Measurements from ENCODE around the gene ALDH1B1.
A peak's percentile ranks its signal among the peaks of the same experiment; 100 is the strongest.

The ALDH1B1 gene

DNA sequence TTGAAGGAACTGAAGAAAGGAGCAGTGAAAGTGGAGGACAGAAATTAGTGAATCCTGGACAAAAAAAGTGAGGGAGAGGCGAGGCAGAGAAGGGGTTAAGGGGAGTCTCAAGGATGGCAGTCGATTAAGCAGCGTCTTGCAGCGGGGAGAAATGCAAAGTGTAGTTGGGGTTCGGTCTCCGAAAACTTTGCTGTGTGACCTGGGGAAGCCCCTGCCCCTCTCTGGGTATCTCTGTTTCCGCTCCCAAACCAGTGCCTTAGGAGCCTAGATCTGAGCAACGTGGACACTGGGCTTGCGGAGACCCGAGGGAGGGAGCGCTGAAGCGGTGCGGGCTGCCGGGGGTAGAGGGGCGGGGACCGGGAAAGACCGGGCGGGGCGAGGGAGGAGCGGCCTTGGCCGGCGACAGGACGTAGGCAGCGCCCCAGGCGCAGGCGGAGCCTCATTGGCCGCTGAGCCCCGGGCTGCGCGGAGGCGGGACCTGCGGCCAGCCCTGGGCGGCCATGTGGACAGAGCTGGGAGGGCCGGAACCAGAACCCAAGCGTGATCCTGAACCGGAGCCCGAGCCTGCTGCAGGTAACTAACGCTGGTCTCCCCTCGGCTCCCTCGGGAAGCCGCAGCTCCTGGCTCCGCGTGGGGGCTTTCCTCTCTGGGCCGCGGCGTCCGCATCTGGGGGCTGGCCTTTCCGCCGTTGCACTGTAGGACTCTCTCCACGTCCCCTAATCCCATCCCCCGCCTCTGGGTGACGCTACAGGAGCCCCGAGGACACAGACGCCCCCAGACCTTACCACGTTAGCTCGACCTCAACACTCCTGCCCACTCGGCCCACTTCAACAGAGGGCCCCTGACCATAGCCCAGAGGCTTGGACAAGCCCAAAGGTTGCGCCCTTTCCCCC, at the start of gene ALDH1B1:
TSS of gene ALDH1B1 (plus strand) at position 468 of the 893 bp plus-strand sequence. CDS start 3,047 bp downstream, outside the sequence.
- peak; percentile 88 for FAIRE-seq
- DNase-seq (ENCODE audit: insufficient read length, low spot score), result peak; percentile 96

- FAIRE-seq, result no peak
Observed at GRCh38 chr9:38343037-38343436, 49.5 kb upstream of the ALDH1B1 start.

GRCh38 chr9:38343552-38343951, 49.0 kb upstream of the ALDH1B1 start:
- no peak for DNase-seq (ENCODE audit: insufficient read length, low spot score)
- no peak for FAIRE-seq

More at GRCh38 chr9:38343037-38343436, 49.5 kb upstream of the ALDH1B1 start:
- DNase-seq (ENCODE audit: insufficient read length, low spot score), result no peak

- FAIRE-seq, result no peak
- DNase-seq (ENCODE audit: insufficient read length, low spot score), result no peak
Observed at GRCh38 chr9:38344566-38345324, 47.8 kb upstream of the ALDH1B1 start.

- FAIRE-seq, result no peak
- DNase-seq (ENCODE audit: insufficient read length, low spot score), result no peak
Observed at GRCh38 chr9:38345851-38346755, 46.4 kb upstream of the ALDH1B1 start.

GRCh38 chr9:38346811-38347210, 45.7 kb upstream of the ALDH1B1 start:
- DNase-seq (ENCODE audit: insufficient read length, low spot score), result no peak
- no peak for FAIRE-seq

- FAIRE-seq (no peak), DNase-seq (ENCODE audit: insufficient read length, low spot score) (no peak)
Observed at GRCh38 chr9:38347271-38347671, 45.2 kb upstream of the ALDH1B1 start.

DNA sequence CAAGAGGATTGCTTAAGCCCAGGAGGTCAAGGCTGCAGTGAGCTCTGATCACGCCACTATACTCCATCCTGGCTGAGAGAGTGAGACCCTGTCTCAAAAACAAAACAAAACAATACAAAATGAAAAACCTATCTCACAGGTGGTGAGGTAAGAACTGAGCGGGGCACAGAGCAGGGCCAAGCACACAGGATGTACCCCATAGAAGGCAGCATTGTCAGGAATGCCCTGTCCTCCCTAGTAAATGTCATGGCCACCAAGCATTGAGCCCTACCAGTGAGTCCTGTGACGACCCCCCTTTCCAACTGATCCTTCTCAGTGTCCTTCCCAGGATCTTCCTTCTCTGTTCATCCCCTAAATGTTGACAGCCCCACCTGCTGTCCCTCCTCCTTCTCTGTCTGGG, 44.6 kb upstream of the ALDH1B1 start:
- FAIRE-seq (no peak), DNase-seq (ENCODE audit: insufficient read length, low spot score) (no peak)

GRCh38 chr9:38350529-38350928, 42.0 kb upstream of the ALDH1B1 start:
- no peak for DNase-seq (ENCODE audit: insufficient read length, low spot score)
- no peak for FAIRE-seq

DNA sequence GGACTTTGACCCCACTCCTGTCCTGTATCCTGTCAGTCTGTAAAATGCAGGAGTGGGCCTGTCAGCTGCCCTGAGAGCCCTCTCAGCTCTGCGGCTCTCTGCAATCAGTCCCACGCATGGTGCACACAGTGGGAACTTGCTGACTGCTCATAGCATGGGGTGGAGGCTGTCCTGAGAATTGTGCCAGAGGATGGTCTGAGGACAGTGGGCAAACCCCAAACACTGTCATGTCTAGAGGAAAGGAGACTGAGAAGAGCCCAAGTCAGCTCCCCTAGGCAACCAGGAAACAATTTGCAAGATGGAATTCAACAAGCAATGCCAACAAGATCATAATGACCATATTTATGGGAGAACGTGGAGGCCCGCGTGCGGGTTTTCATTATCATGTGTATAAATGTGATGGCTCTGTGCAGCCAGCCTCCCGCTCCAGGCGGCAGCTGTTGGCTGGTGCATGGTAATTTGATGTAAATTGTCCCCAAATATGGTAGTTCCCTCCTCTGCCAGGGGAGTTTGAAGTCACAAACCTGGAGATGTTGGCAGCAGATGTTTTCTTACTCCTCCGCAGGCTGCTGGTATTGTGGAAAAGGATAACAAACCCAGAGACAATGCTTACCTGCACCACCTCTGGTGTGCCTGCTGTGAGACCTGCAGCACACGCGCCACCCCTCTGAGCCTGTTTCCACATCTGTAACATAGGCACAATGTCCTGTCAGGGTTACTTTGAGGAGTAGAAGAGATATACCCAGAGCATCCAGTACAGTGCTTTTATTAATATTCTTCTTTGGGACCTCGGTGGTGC, 39.8 kb upstream of the ALDH1B1 start:
- no peak for FAIRE-seq
- no peak for DNase-seq (ENCODE audit: insufficient read length, low spot score)

- no peak for FAIRE-seq
Observed at GRCh38 chr9:38355115-38355514, 37.4 kb upstream of the ALDH1B1 start.

DNA sequence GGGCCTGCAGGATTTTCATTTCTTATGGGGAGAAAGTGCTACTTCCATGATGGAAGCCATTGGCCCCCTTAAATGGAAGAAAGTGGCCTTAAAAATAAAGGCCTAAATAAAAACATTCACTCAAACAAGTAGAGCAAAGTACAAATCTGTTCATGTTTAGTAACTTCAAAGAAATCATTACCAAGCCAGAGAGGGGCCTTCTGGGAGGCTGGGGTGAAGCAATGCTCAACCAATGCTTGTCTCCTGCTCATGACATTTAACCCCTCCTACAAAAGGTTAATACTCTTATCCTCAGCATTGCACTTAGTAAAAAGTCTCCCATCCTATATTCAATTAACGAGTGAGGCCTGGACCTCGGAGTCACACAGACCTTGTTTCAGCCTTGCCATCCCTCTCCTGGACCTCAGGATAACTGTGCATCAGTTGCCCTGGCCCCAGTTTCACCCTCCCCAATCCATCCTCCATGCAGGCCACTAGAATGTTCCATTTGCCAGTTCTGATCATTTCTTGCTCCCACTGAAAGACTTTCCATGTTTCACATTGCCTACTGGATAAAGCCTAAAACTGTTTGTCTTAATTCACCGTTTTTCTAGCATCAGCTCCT, 36.9 kb upstream of the ALDH1B1 start:
- DNase-seq (ENCODE audit: insufficient read length, low spot score) (no peak), FAIRE-seq (no peak)

More at GRCh38 chr9:38355115-38355514, 37.4 kb upstream of the ALDH1B1 start:
- DNase-seq (ENCODE audit: insufficient read length, low spot score), result no peak

DNA sequence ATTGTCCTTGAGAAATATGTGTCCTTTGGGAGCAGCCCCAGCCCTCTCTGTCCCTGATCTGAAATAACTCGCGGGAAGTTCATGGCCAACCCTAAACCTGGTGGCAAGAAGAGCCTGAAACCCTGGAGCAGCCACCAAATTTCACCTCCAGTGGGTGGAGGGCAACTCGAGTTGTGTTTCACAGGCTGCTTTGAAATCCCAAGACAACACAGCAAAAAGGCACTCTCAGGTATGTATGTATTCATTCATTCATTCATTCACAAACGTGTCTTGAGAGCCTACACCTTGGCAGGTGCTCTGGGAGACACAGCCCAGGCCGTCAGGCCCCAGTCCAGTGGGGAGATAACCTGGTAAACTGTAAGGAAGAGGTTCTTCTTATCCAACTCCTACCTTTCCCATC, 35.7 kb upstream of the ALDH1B1 start:
- no peak for FAIRE-seq
- DNase-seq (ENCODE audit: insufficient read length, low spot score), result no peak

- DNase-seq (ENCODE audit: insufficient read length, low spot score), result no peak
- no peak for FAIRE-seq
Observed at GRCh38 chr9:38357350-38358114, 35.0 kb upstream of the ALDH1B1 start.

GRCh38 chr9:38358390-38359296, 33.9 kb upstream of the ALDH1B1 start:
- no peak for FAIRE-seq

DNA sequence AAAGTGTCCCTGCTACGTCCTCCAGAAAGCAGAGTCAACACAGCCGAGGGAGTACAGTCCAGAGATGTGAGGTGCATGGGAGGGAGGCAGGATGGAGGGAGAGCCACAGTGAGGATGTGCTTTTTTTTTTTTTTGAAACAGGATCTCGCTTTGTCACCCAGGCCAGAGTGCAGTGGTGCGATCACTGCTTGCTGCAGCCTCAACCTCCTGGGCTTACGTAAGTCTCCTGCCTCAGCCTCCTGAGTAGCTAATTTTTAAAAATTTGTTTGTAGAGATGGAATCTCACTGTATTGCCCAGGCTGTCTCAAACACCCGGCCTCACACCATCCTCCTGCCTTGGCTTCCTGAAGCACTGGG, 33.2 kb upstream of the ALDH1B1 start:
- FAIRE-seq (no peak), DNase-seq (ENCODE audit: insufficient read length, low spot score) (no peak)

More at GRCh38 chr9:38358390-38359296, 33.9 kb upstream of the ALDH1B1 start:
- no peak for DNase-seq (ENCODE audit: insufficient read length, low spot score)

GRCh38 chr9:38359689-38360385, 32.7 kb upstream of the ALDH1B1 start:
- DNase-seq (ENCODE audit: insufficient read length, low spot score) (no peak), FAIRE-seq (no peak)
